UCSD-AML1 (cell line): ENCODE results near the gene KIF6.
"Not testable (repeated sequence)": the region's sequence is repeated elsewhere in the genome, so short reads cannot be mapped to it uniquely, and the experiment has no call there.

ENCODE experiments used
- DNase-seq: peaks from one replicate; lab custom pipeline; 2025; ENCODE audit not compliant: unreplicated experiment; lab: John Stamatoyannopoulos, UW

KIF6 gene

GRCh38 chr6:39515006-39515405 is 210.2 kb downstream of the KIF6 start:
- DNase-seq, result no peak

GRCh38 chr6:39509831-39510230 is 215.4 kb downstream of the KIF6 start:
- DNase-seq, result not testable (repeated sequence)

- no peak for DNase-seq
Observed at GRCh38 chr6:39508515-39508914, 216.7 kb downstream of the KIF6 start.

- DNase-seq, result no peak
Observed at GRCh38 chr6:39507331-39507998, 217.7 kb downstream of the KIF6 start.

GRCh38 chr6:39502362-39502955 is 222.7 kb downstream of the KIF6 start:
- not testable (repeated sequence) for DNase-seq

- DNase-seq, result no peak
Observed at GRCh38 chr6:39499053-39499452, 226.2 kb downstream of the KIF6 start.

- no peak for DNase-seq
Observed at GRCh38 chr6:39498096-39498495, 227.1 kb downstream of the KIF6 start.

GRCh38 chr6:39496915-39497314 is 228.3 kb downstream of the KIF6 start:
- no peak for DNase-seq

GRCh38 chr6:39496456-39496855 is 228.8 kb downstream of the KIF6 start:
- DNase-seq, result no peak

GRCh38 chr6:39495640-39496039 is 229.6 kb downstream of the KIF6 start:
- DNase-seq, result no peak

- DNase-seq, result no peak
Observed at GRCh38 chr6:39494998-39495397, 230.2 kb downstream of the KIF6 start.

- DNase-seq, result no peak
Observed at GRCh38 chr6:39493777-39494176, 231.4 kb downstream of the KIF6 start.

GRCh38 chr6:39493174-39493573 is 232.0 kb downstream of the KIF6 start:
- DNase-seq, result no peak

- DNase-seq, result no peak
Observed at GRCh38 chr6:39490108-39490507, 235.1 kb downstream of the KIF6 start.

- no peak for DNase-seq
Observed at GRCh38 chr6:39488255-39488879, 236.8 kb downstream of the KIF6 start.

- DNase-seq, result no peak
Observed at GRCh38 chr6:39484276-39484675, 240.9 kb downstream of the KIF6 start.

GRCh38 chr6:39479819-39480218 is 245.4 kb downstream of the KIF6 start:
- DNase-seq, result not testable (repeated sequence)

- DNase-seq, result no peak
Observed at GRCh38 chr6:39476670-39477069, 248.5 kb downstream of the KIF6 start.

GRCh38 chr6:39476151-39476550 is 249.1 kb downstream of the KIF6 start:
- DNase-seq, result no peak

- DNase-seq, result no peak
Observed at GRCh38 chr6:39471954-39472659, 253.1 kb downstream of the KIF6 start.

- DNase-seq, result no peak
Observed at GRCh38 chr6:39470506-39470905, 254.7 kb downstream of the KIF6 start.

GRCh38 chr6:39468385-39468784 is 256.8 kb downstream of the KIF6 start:
- no peak for DNase-seq
